Loucy (cell line): ENCODE results near the gene DCUN1D2.

Experiments
- CTCF ChIP-seq: fragments of 200-600 bp; sonication (generic); conservative IDR thresholded peaks from 2 replicates; pipeline ENCODE4 v1.5.1; 2014; ENCODE audit warnings: mild to moderate bottlenecking, antibody characterized with exemption, low read length
- EZH2phosphoT487 ChIP-seq: fragments of 200-600 bp; IDR thresholded peaks from 2 replicates; pipeline ENCODE4 v1.6.1; 2018; ENCODE audit warnings: antibody characterized with exemption, mild to moderate bottlenecking, moderate library complexity, borderline replicate concordance

DNA sequence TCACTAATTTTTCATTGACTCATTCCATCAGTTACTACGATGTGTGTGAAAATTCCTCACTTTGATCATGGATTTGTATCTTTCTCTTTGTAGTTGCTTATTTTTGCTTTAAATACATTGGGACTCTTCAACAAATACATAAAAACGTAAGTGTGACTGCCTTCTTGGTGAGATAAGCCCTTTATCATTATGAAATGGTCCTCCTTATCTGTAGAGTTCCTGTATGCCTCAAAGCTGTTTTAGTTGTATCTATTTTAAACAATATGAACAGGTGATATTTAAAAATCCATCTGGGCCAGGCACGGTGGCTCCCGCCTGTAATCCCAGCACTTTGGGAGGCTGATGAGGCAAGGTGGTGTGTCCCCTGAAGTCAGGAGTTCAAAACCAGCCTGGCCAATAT, 11.3 kb downstream of the DCUN1D2 start:
- TF ChIP-seq CTCF (no peak), EZH2phosphoT487 (no peak)
